B cell (primary cell): ENCODE data around the gene ANKRD34A. TPM values are rescaled to one million over a fixed set of nuclear protein-coding genes. Genes with fewer than 3 reads are reported as not detected.

Experiments
- ATAC-seq: fragments of 200-7000 bp; cut with Tn5 transposase; one replicate; pipeline ENCODE4 v1.10.0; 2021; ENCODE audit warnings: low read depth, mild to moderate bottlenecking, moderate number of reproducible peaks, moderate library complexity
- CTCF ChIA-PET: fragments of 350-600 bp; sonication (Branson Sonifier 250); formaldehyde crosslinking; loops from one replicate; lab custom pipeline; 2021; ENCODE audit warnings: antibody characterized with exemption, inconsistent platforms; lab: Charles Lee
- POLR2A ChIA-PET: fragments of 350-600 bp; sonication (Branson Sonifier 250); formaldehyde crosslinking; loops from one replicate; lab custom pipeline; 2021; ENCODE audit warnings: antibody characterized with exemption; lab: Charles Lee
- DNase-seq: peaks from one replicate; pipeline ENCODE4 v3.0.0; 2013
- H2AFZ ChIP-seq: 2 replicates; pipeline ENCODE4 v1.6.1; 2012; ENCODE audit warnings: mild to moderate bottlenecking, low read depth, low read length; ENCODE audit not compliant: insufficient read depth, poor library complexity, severe bottlenecking
- H3K27ac ChIP-seq, 2 donors: 1 replicate in 1 of 2; 2 replicates in 1 of 2; pipeline ENCODE4 v1.5.1; 2012 to 2013; ENCODE audit warnings: low read length in 2 of 2, mild to moderate bottlenecking in 2 of 2, moderate library complexity in 1 of 2
- H3K27me3 ChIP-seq, 4 experiments: fragments of 200-600 bp in 1 of 4; sonication (generic) in 1 of 4; replicated peaks in 1 of 4; 1 replicate in 2 of 4; 2 replicates in 2 of 4; pipeline versions ENCODE4 v1.6.1 to v1.7.0; 2013 to 2016; ENCODE audit warnings: low read length in 3 of 4, mild to moderate bottlenecking in 2 of 4, mixed read lengths in 1 of 4, moderate library complexity in 1 of 4; ENCODE audit not compliant: insufficient read depth in 4 of 4, control insufficient read depth in 3 of 4; ENCODE audit errors: control extremely low read depth in 1 of 4
- H3K36me3 ChIP-seq, 2 experiments: replicated peaks in 1 of 2; 1 replicate in 1 of 2; 2 replicates in 1 of 2; pipeline versions ENCODE4 v1.6.1 to v1.7.1; 2013; ENCODE audit warnings: low read length in 1 of 2; ENCODE audit not compliant: insufficient read depth in 2 of 2, control insufficient read depth in 1 of 2; ENCODE audit errors: control extremely low read depth in 1 of 2, extremely low read depth in 1 of 2
- H3K4me1 ChIP-seq, 2 donors: fragments of 200-600 bp in 1 of 2; sonication (generic) in 1 of 2; 1 replicate in 1 of 2; 2 replicates in 1 of 2; pipeline versions ENCODE4 v1.5.1 to v1.6.1; 2013 to 2017; ENCODE audit warnings: low read length in 2 of 2; ENCODE audit not compliant: control insufficient read depth in 2 of 2, insufficient read depth in 2 of 2
- H3K4me2 ChIP-seq: replicated peaks from 2 replicates; pipeline ENCODE3; 2012; ENCODE audit warnings: mild to moderate bottlenecking, low read depth, low read length; ENCODE audit not compliant: poor library complexity, severe bottlenecking
- H3K4me3 ChIP-seq, 5 experiments: fragments of 200-600 bp in 1 of 5; sonication (generic) in 1 of 5; 1 replicate in 3 of 5; 2 replicates in 2 of 5; pipeline versions ENCODE4 v1.5.1 to v1.7.0; 2011 to 2016; ENCODE audit warnings: low read length in 4 of 5, mild to moderate bottlenecking in 4 of 5, low read depth in 2 of 5, control low read depth in 1 of 5, moderate library complexity in 1 of 5; ENCODE audit not compliant: insufficient read depth in 1 of 5; ENCODE audit errors: control extremely low read depth in 1 of 5, extremely low read depth in 1 of 5
- H3K79me2 ChIP-seq: fragments of 200-600 bp; sonication (generic); one replicate; pipeline ENCODE4 v1.6.0; 2016; ENCODE audit warnings: low read length; ENCODE audit not compliant: control insufficient read depth, insufficient read depth
- H3K9ac ChIP-seq: fragments of 200-600 bp; sonication (generic); 2 replicates; pipeline ENCODE4 v1.6.1; 2017; ENCODE audit warnings: mild to moderate bottlenecking, low read length, moderate library complexity
- H3K9me3 ChIP-seq, 3 donors: one replicate each; pipeline versions ENCODE4 v1.6.1 to v1.7.1; 2013; ENCODE audit warnings: low read length in 2 of 3; ENCODE audit not compliant: control insufficient read depth in 2 of 3, insufficient read depth in 1 of 3; ENCODE audit errors: control extremely low read depth in 1 of 3
- H4K20me1 ChIP-seq: 2 replicates; pipeline ENCODE4 v1.6.0; 2012; ENCODE audit warnings: mild to moderate bottlenecking, low read length; ENCODE audit not compliant: insufficient read depth, control insufficient read depth, poor library complexity, severe bottlenecking
- H3K27ac Mint-ChIP-seq: one replicate; pipeline ENCODE4 v1.8.0; 2021; ENCODE audit warnings: mixed read lengths
- H3K27me3 Mint-ChIP-seq: one replicate; pipeline ENCODE4 v1.8.0; 2021; ENCODE audit warnings: mixed read lengths
- H3K4me1 Mint-ChIP-seq: one replicate; pipeline ENCODE4 v1.8.0; 2021; ENCODE audit warnings: mixed read lengths
- H3K4me3 Mint-ChIP-seq: one replicate; pipeline ENCODE4 v1.8.0; 2021; ENCODE audit warnings: mixed read lengths
- H3K9me3 Mint-ChIP-seq: one replicate; pipeline ENCODE4 v1.8.0; 2022; ENCODE audit warnings: mixed read lengths; ENCODE audit not compliant: insufficient read depth
- EZH2 ChIP-seq: IDR thresholded peaks from 2 replicates; pipeline ENCODE4 v1.6.1; 2012; ENCODE audit warnings: borderline replicate concordance, low read depth, mild to moderate bottlenecking, moderate library complexity, low read length; ENCODE audit not compliant: insufficient read depth, poor library complexity, severe bottlenecking
- WGBS: methylation state at CpG from one replicate; pipeline ENCODE4 v1.1.5; 2013; ENCODE audit warnings: missing lambda C conversion rate; ENCODE audit not compliant: insufficient coverage; 5-methylcytosine and 5-hydroxymethylcytosine counted together
- intact Hi-C: fragments of 100-400 bp; cut with micrococcal nuclease; formaldehyde crosslinking; loops from one replicate; pipeline ENCODE4 v1.10.0; 2022
- polyA plus RNA-seq: library from polyadenylated mRNA; depleted of rRNA; stranded (reverse); fragments of >200 nt; gene quantifications from 2 replicates; pipeline ENCODE4 v1.2.3, GENCODE V29; 2012
- total RNA-seq, 2 donors: library from RNA; stranded (reverse); fragments of 120-200 nt in 1 of 2; gene quantifications; 1 replicate in 1 of 2; 2 replicates in 1 of 2; pipeline versions ENCODE4 v1.2.3 to v1.2.4, GENCODE V29; 2013 to 2022
- TF ChIP-seq, protein P1 (sequence below): fragments of 200-600 bp; IDR thresholded peaks from one replicate; pipeline ENCODE4 v1.8.0; 2022; ENCODE audit warnings: antibody characterized with exemption, mild to moderate bottlenecking

ANKRD34A gene
- total and polyA plus RNA-seq, 2 donors (not counting 1 experiment from before 2014, with no cell fraction given) = 0.86 to 1.8 TPM

DNA sequence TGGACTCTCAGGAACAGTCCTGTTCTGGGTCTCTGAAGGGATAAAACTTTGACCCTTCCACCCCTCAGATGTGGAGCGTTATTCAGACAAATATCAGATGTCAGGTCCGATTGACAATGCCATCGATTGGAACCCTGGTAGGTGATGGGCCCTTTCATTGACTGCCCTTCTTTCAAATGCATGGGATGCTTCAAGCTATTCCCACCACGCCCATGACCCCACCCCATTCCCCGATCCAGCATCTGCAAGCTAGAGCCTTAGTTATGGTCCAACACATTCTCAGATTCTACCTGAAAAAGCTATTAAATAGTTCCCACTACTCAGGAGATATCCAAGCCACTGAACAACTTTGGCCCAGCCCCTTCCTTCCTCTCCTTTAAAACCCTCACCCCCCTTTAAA lies 12.6 kb upstream of the ANKRD34A start:
- H3K27me3 ChIP-seq = no peaks in the 10 kb centered on the region
- H3K36me3 ChIP-seq = peaks cover 0 to 7% of the 10 kb centered on the region in 2 experiments
- ChIA-PET CTCF (interaction anchor here (0.9 to 9.5 kb wide), 22 partner anchors 8 to 131 kb away, joined by 3 to 361 read pairs (median 7); partner anchors contain the start of genes ANKRD34A, LIX1L, NUDT17 and PIAS3), POLR2A (interaction anchor here (0.6 to 4.7 kb wide), 6 partner anchors 12 to 45 kb away, joined by 3 to 131 read pairs (median 8); partner anchors contain the start of genes ANKRD34A, LIX1L, POLR3GL and TXNIP)
- H3K4me2 ChIP-seq = peak overlapping the region; percentile 75
- H3K9ac ChIP-seq = no peak overlapping the region
- H3K4me3 ChIP-seq = no peak overlapping the region
- H3K27me3 Mint-ChIP-seq = no peaks in the 10 kb centered on the region
- no peaks in the 10 kb centered on the region for H3K9me3 Mint-ChIP-seq
- H3K79me2 ChIP-seq = peaks cover 35% of the 10 kb centered on the region
- peaks cover 49 to 50% of the 10 kb centered on the region in 2 donors for H3K4me1 ChIP-seq
- DNase-seq (no peak), ATAC-seq (no peak)
- H4K20me1 ChIP-seq = no peaks in the 10 kb centered on the region
- H3K4me3 Mint-ChIP-seq = no peak overlapping the region
- peak overlapping the region; percentile 96 to 97 for H3K27ac ChIP-seq
- no peak for TF ChIP-seq EZH2
- TF ChIP-seq, protein P1, sequence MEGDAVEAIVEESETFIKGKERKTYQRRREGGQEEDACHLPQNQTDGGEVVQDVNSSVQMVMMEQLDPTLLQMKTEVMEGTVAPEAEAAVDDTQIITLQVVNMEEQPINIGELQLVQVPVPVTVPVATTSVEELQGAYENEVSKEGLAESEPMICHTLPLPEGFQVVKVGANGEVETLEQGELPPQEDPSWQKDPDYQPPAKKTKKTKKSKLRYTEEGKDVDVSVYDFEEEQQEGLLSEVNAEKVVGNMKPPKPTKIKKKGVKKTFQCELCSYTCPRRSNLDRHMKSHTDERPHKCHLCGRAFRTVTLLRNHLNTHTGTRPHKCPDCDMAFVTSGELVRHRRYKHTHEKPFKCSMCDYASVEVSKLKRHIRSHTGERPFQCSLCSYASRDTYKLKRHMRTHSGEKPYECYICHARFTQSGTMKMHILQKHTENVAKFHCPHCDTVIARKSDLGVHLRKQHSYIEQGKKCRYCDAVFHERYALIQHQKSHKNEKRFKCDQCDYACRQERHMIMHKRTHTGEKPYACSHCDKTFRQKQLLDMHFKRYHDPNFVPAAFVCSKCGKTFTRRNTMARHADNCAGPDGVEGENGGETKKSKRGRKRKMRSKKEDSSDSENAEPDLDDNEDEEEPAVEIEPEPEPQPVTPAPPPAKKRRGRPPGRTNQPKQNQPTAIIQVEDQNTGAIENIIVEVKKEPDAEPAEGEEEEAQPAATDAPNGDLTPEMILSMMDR = no peak
- intact Hi-C loops = loop anchor here (1.0 kb wide), 4 partner anchors 30 to 132 kb away; partner anchors contain the start of gene NUDT17
- peaks cover 9% of the 10 kb centered on the region for H3K4me1 Mint-ChIP-seq
- no peak overlapping the region for H3K27ac Mint-ChIP-seq
- H2AFZ ChIP-seq = peak overlapping the region; percentile 60
- H3K9me3 ChIP-seq = no peaks in the 10 kb centered on the region
- WGBS = 97% methylated on average over 5 of the region's 5 CpGs

DNA sequence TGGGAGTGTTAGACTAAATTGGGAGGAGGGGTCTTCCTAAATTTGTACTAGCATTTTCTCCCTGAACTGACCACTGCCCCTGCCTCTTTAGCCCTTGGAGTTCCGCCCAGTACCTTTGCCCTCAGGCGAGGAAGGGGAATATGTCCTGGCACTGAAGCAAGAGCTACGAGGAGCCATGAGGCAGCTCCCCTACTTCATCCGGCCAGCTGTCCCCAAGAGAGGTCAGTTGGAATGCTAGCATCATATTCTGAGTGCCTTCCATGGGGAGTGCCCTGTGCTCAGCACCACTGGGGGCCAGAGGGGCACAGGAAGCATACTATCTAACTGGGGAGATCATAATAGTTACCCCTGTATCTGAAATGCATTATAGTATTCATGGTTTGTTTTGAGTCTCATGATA lies 10.8 kb upstream of the ANKRD34A start:
- Mint-ChIP-seq H3K9me3 (no peaks in the 10 kb centered on the region), H3K27me3 (no peaks in the 10 kb centered on the region), H3K27ac (no peak overlapping the region), H3K4me3 (no peak overlapping the region), H3K4me1 (peaks cover 2% of the 10 kb centered on the region)
- CTCF ChIA-PET = interaction anchor here (0.9 to 7.1 kb wide), 3 partner anchors 33 to 129 kb away, joined by 3 to 68 read pairs (median 4); partner anchors contain the start of gene NUDT17
- H3K4me3 ChIP-seq = no peak overlapping the region
- DNase-seq = no peak
- H3K4me2 ChIP-seq = no peak overlapping the region
- H3K79me2 ChIP-seq = peaks cover 39% of the 10 kb centered on the region
- no peak for ATAC-seq
- H2AFZ ChIP-seq = no peak overlapping the region
- intact Hi-C loops = no loop called here
- no peaks in the 10 kb centered on the region for H3K9me3 ChIP-seq
- no peaks in the 10 kb centered on the region for H4K20me1 ChIP-seq
- peaks cover 31 to 32% of the 10 kb centered on the region in 2 donors for H3K4me1 ChIP-seq
- POLR2A ChIA-PET = no interaction called here
- WGBS = 98% methylated on average over 4 of the region's 4 CpGs
- H3K27ac ChIP-seq = no peak overlapping the region
- TF ChIP-seq, protein P1 = no peak
- TF ChIP-seq EZH2 = no peak
- no peak overlapping the region for H3K9ac ChIP-seq
- H3K27me3 ChIP-seq = no peaks in the 10 kb centered on the region
- H3K36me3 ChIP-seq = peaks cover 0 to 7% of the 10 kb centered on the region in 2 experiments
